HG03469 (cell line): Measurements from ENCODE around the gene PDE3B.
"Not testable (repeated sequence)": the region's sequence is repeated elsewhere in the genome, so short reads cannot be mapped to it uniquely, and the experiment has no call there.

Experiments
- ATAC-seq: cut with Tn5 transposase; IDR thresholded peaks from one replicate; pipeline ENCODE4 v1.9.1; 2021; ENCODE audit warnings: mild to moderate bottlenecking, moderate library complexity, moderate number of reproducible peaks; ENCODE audit not compliant: unreplicated experiment

Gene PDE3B

GRCh38 chr11:14741195-14741594 is 97.6 kb downstream of the PDE3B start:
- ATAC-seq, result no peak

GRCh38 chr11:14742849-14743559 is 99.4 kb downstream of the PDE3B start:
- no peak for ATAC-seq

GRCh38 chr11:14743667-14744066 is 100.1 kb downstream of the PDE3B start:
- ATAC-seq, result not testable (repeated sequence)

- ATAC-seq, result no peak
These were observed 103.3 kb downstream of the PDE3B start for GRCh38 chr11:14746857-14747395.

GRCh38 chr11:14748090-14748489 is 104.5 kb downstream of the PDE3B start:
- ATAC-seq, result no peak

GRCh38 chr11:14750911-14751310 is 107.3 kb downstream of the PDE3B start:
- no peak for ATAC-seq

- no peak for ATAC-seq
These were observed 108.4 kb downstream of the PDE3B start for GRCh38 chr11:14751975-14752407.

- no peak for ATAC-seq
These were observed 111.5 kb downstream of the PDE3B start for GRCh38 chr11:14755140-14755539.

- ATAC-seq, result no peak
These were observed 112.7 kb downstream of the PDE3B start for GRCh38 chr11:14756349-14756748.

- not testable (repeated sequence) for ATAC-seq
These were observed 115.9 kb downstream of the PDE3B start for GRCh38 chr11:14759300-14760012.

GRCh38 chr11:14764179-14764578 is 120.6 kb downstream of the PDE3B start:
- ATAC-seq, result no peak

GRCh38 chr11:14764579-14765527 is 121.2 kb downstream of the PDE3B start:
- peak; percentile 94 for ATAC-seq

- ATAC-seq, result no peak
These were observed 123.0 kb downstream of the PDE3B start for GRCh38 chr11:14766585-14766984.

GRCh38 chr11:14768526-14769188 is 125.1 kb downstream of the PDE3B start:
- peak; percentile 26 for ATAC-seq

GRCh38 chr11:14773755-14774154 is 130.2 kb downstream of the PDE3B start:
- ATAC-seq, result no peak

GRCh38 chr11:14774721-14775120 is 131.1 kb downstream of the PDE3B start:
- ATAC-seq, result no peak

GRCh38 chr11:14775897-14776296 is 132.3 kb downstream of the PDE3B start:
- no peak for ATAC-seq

GRCh38 chr11:14778460-14778859 is 134.9 kb downstream of the PDE3B start:
- ATAC-seq, result not testable (repeated sequence)

- no peak for ATAC-seq
These were observed 140.2 kb downstream of the PDE3B start for GRCh38 chr11:14783788-14784187.

GRCh38 chr11:14784230-14784629 is 140.6 kb downstream of the PDE3B start:
- no peak for ATAC-seq
